Activated CD4-positive, alpha-beta memory T cell treated with anti-CD3 and anti-CD28 coated beads, Interleukin-2, amount 10 ng/mL, durations not matched to agents 7 days and 5 days (primary cell): ENCODE results near the gene RIMBP2. TPM values are rescaled to one million over a fixed set of nuclear protein-coding genes. Genes with fewer than 3 reads are reported as not detected.

ENCODE experiments used
- CTCF ChIA-PET: fragments of 350-600 bp; sonication (Branson Sonifier 250); formaldehyde crosslinking; loops from one replicate; lab custom pipeline; 2021; ENCODE audit warnings: antibody characterized with exemption, inconsistent platforms; lab: Charles Lee
- POLR2A ChIA-PET: fragments of 350-600 bp; sonication (Branson Sonifier 250); formaldehyde crosslinking; loops from one replicate; lab custom pipeline; 2021; ENCODE audit warnings: antibody characterized with exemption; lab: Charles Lee
- DNase-seq: peaks from one replicate; pipeline ENCODE4 v3.0.0-alpha.2; 2020
- H3K27ac Mint-ChIP-seq: one replicate; pipeline ENCODE4 v1.8.0; 2021; ENCODE audit warnings: mild to moderate bottlenecking, mixed read lengths
- H3K27me3 Mint-ChIP-seq: one replicate; pipeline ENCODE4 v1.8.0; 2021; ENCODE audit warnings: mixed read lengths
- H3K36me3 Mint-ChIP-seq: one replicate; pipeline ENCODE4 v1.8.0; 2021; ENCODE audit warnings: low read depth, mixed read lengths
- H3K4me1 Mint-ChIP-seq: one replicate; pipeline ENCODE4 v1.8.0; 2021; ENCODE audit warnings: mixed read lengths
- H3K4me3 Mint-ChIP-seq: one replicate; pipeline ENCODE4 v1.8.0; 2021; ENCODE audit warnings: mild to moderate bottlenecking, mixed read lengths
- H3K9me3 Mint-ChIP-seq: one replicate; pipeline ENCODE4 v1.8.0; 2021; ENCODE audit warnings: mixed read lengths
- total RNA-seq, 2 experiments: library from RNA; stranded (reverse); gene quantifications; one replicate each; pipeline ENCODE4 v1.2.3, GENCODE V29; 2021

The RIMBP2 gene
- total RNA-seq, 2 experiments from 2014 or later = not detected

GRCh38 chr12:130499474-130499873 is 216.6 kb downstream of the RIMBP2 start:
- ChIA-PET POLR2A (no interaction called here), CTCF (no interaction called here)
- H3K36me3 Mint-ChIP-seq = no peaks in the 10 kb centered on the region
- no peak overlapping the region for H3K4me3 Mint-ChIP-seq
- no peaks in the 10 kb centered on the region for H3K27me3 Mint-ChIP-seq
- peaks cover 9% of the 10 kb centered on the region for H3K9me3 Mint-ChIP-seq
- H3K27ac Mint-ChIP-seq = no peak overlapping the region
- no peaks in the 10 kb centered on the region for H3K4me1 Mint-ChIP-seq
- no peak for DNase-seq

GRCh38 chr12:130498589-130499385 is 217.3 kb downstream of the RIMBP2 start:
- DNase-seq = no peak
- ChIA-PET CTCF (no interaction called here), POLR2A (no interaction called here)
- Mint-ChIP-seq H3K9me3 (peaks cover 9% of the 10 kb centered on the region), H3K36me3 (no peaks in the 10 kb centered on the region), H3K4me3 (no peak overlapping the region), H3K4me1 (no peaks in the 10 kb centered on the region), H3K27me3 (no peaks in the 10 kb centered on the region), H3K27ac (no peak overlapping the region)

GRCh38 chr12:130497991-130498390 is 218.1 kb downstream of the RIMBP2 start:
- DNase-seq = no peak
- Mint-ChIP-seq H3K27ac (no peak overlapping the region), H3K9me3 (peaks cover 9% of the 10 kb centered on the region), H3K27me3 (no peaks in the 10 kb centered on the region), H3K4me3 (no peak overlapping the region), H3K36me3 (no peaks in the 10 kb centered on the region), H3K4me1 (no peaks in the 10 kb centered on the region)
- CTCF ChIA-PET = no interaction called here
- POLR2A ChIA-PET = no interaction called here

GRCh38 chr12:130497321-130497720 is 218.8 kb downstream of the RIMBP2 start:
- no peaks in the 10 kb centered on the region for H3K36me3 Mint-ChIP-seq
- POLR2A ChIA-PET = no interaction called here
- H3K4me3 Mint-ChIP-seq = no peak overlapping the region
- no peaks in the 10 kb centered on the region for H3K4me1 Mint-ChIP-seq
- CTCF ChIA-PET = no interaction called here
- DNase-seq = no peak
- H3K27me3 Mint-ChIP-seq = no peaks in the 10 kb centered on the region
- H3K27ac Mint-ChIP-seq = no peak overlapping the region
- H3K9me3 Mint-ChIP-seq = peaks cover 6% of the 10 kb centered on the region

- no peaks in the 10 kb centered on the region for H3K4me1 Mint-ChIP-seq
- ChIA-PET CTCF (no interaction called here), POLR2A (no interaction called here)
Measured at GRCh38 chr12:130496516-130497120, 219.5 kb downstream of the RIMBP2 start.

GRCh38 chr12:130495156-130495555 is 220.9 kb downstream of the RIMBP2 start:
- Mint-ChIP-seq H3K4me1 (no peaks in the 10 kb centered on the region), H3K27ac (no peak overlapping the region), H3K27me3 (no peaks in the 10 kb centered on the region), H3K4me3 (no peak overlapping the region), H3K36me3 (no peaks in the 10 kb centered on the region), H3K9me3 (peaks cover 3% of the 10 kb centered on the region)
- ChIA-PET CTCF (no interaction called here), POLR2A (no interaction called here)
- no peak for DNase-seq

More at GRCh38 chr12:130496516-130497120, 219.5 kb downstream of the RIMBP2 start:
- no peak overlapping the region for H3K27ac Mint-ChIP-seq
- H3K27me3 Mint-ChIP-seq = no peaks in the 10 kb centered on the region
- DNase-seq = no peak
- no peak overlapping the region for H3K4me3 Mint-ChIP-seq
- H3K9me3 Mint-ChIP-seq = peaks cover 8% of the 10 kb centered on the region
- no peaks in the 10 kb centered on the region for H3K36me3 Mint-ChIP-seq

- CTCF ChIA-PET = no interaction called here
- Mint-ChIP-seq H3K36me3 (no peaks in the 10 kb centered on the region), H3K9me3 (peaks cover 3% of the 10 kb centered on the region), H3K4me1 (no peaks in the 10 kb centered on the region), H3K4me3 (no peak overlapping the region), H3K27ac (no peak overlapping the region), H3K27me3 (no peaks in the 10 kb centered on the region)
- POLR2A ChIA-PET = no interaction called here
- DNase-seq = no peak
Measured at GRCh38 chr12:130494736-130495135, 221.4 kb downstream of the RIMBP2 start.

GRCh38 chr12:130493951-130494350 is 222.1 kb downstream of the RIMBP2 start:
- no peaks in the 10 kb centered on the region for H3K36me3 Mint-ChIP-seq

GRCh38 chr12:130491421-130492357 is 224.4 kb downstream of the RIMBP2 start:
- no peak for DNase-seq
- Mint-ChIP-seq H3K4me3 (no peak overlapping the region), H3K9me3 (peaks cover 3% of the 10 kb centered on the region), H3K27me3 (no peaks in the 10 kb centered on the region), H3K4me1 (no peaks in the 10 kb centered on the region), H3K27ac (no peak overlapping the region), H3K36me3 (no peaks in the 10 kb centered on the region)
- POLR2A ChIA-PET = no interaction called here
- CTCF ChIA-PET = no interaction called here

More at GRCh38 chr12:130493951-130494350, 222.1 kb downstream of the RIMBP2 start:
- POLR2A ChIA-PET = no interaction called here
- DNase-seq = no peak
- Mint-ChIP-seq H3K27ac (no peak overlapping the region), H3K4me3 (no peak overlapping the region), H3K4me1 (no peaks in the 10 kb centered on the region), H3K27me3 (no peaks in the 10 kb centered on the region), H3K9me3 (peaks cover 3% of the 10 kb centered on the region)
- CTCF ChIA-PET = no interaction called here

GRCh38 chr12:130490674-130491073 is 225.4 kb downstream of the RIMBP2 start:
- DNase-seq = no peak
- ChIA-PET CTCF (no interaction called here), POLR2A (no interaction called here)
- H3K4me3 Mint-ChIP-seq = no peak overlapping the region
- H3K9me3 Mint-ChIP-seq = peaks cover 3% of the 10 kb centered on the region
- no peak overlapping the region for H3K27ac Mint-ChIP-seq
- no peaks in the 10 kb centered on the region for H3K36me3 Mint-ChIP-seq
- no peaks in the 10 kb centered on the region for H3K27me3 Mint-ChIP-seq
- H3K4me1 Mint-ChIP-seq = no peaks in the 10 kb centered on the region

- Mint-ChIP-seq H3K27ac (no peak overlapping the region), H3K36me3 (no peaks in the 10 kb centered on the region), H3K9me3 (peaks cover 3% of the 10 kb centered on the region), H3K27me3 (no peaks in the 10 kb centered on the region), H3K4me3 (no peak overlapping the region), H3K4me1 (no peaks in the 10 kb centered on the region)
- ChIA-PET POLR2A (no interaction called here), CTCF (no interaction called here)
- DNase-seq = no peak
Measured at GRCh38 chr12:130489293-130489692, 226.8 kb downstream of the RIMBP2 start.

GRCh38 chr12:130488358-130488710 is 227.8 kb downstream of the RIMBP2 start:
- DNase-seq = no peak
- H3K36me3 Mint-ChIP-seq = no peaks in the 10 kb centered on the region
- ChIA-PET POLR2A (no interaction called here), CTCF (no interaction called here)
- peaks cover 3% of the 10 kb centered on the region for H3K9me3 Mint-ChIP-seq
- H3K4me3 Mint-ChIP-seq = no peak overlapping the region
- H3K27ac Mint-ChIP-seq = no peak overlapping the region
- no peaks in the 10 kb centered on the region for H3K27me3 Mint-ChIP-seq
- H3K4me1 Mint-ChIP-seq = no peaks in the 10 kb centered on the region
